NCI-H2227 (cell line): ENCODE data around the gene HSD11B2.

Experiments used
- DNase-seq: peaks from one replicate; lab custom pipeline; 2025; ENCODE audit not compliant: unreplicated experiment; lab: John Stamatoyannopoulos, UW

Gene HSD11B2

DNA sequence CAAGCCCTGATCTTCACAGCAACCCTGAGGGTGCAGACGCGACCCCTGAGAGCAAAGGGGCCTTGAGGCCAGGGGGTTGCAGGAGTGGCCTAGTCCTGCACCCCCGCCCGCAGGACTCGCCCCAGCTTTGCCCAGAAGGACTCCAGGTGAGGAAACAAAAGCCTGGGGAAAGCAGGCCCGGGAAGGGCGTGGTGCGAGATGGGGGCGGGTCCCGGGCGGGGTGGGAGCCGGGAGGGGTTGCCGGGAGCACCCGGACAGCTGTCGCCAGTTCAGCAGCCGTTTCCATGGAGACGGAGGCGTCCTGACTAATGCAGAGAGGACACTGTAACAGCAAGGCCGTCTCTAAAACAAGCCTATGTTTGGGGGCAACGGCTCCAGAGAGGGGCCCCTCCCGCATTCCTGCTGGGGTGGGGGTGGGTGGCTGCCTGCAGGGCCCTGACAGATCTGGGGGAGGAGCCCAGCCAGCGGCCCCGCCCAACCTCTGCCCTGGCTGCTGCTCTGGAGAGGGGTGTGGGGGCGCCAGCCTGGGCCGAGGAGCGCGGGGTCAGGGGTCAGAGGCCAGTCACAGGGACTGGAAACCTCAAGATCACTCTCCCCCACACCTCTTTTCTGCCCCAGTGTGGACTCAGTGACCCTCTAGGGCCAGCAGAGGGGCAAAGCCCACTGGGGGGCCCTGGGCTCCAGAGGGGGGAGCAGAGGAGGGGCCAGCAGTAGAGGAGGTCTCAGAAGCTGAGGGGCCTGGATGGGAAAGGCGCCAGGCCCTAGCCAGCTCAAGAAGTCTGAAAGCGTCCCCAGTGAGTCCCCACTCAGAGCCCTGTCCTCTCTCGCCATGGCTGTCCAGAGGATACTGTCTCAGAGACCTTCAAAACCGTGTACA is 34.5 kb upstream of the HSD11B2 start:
- DNase-seq, result peak; percentile 92

DNA sequence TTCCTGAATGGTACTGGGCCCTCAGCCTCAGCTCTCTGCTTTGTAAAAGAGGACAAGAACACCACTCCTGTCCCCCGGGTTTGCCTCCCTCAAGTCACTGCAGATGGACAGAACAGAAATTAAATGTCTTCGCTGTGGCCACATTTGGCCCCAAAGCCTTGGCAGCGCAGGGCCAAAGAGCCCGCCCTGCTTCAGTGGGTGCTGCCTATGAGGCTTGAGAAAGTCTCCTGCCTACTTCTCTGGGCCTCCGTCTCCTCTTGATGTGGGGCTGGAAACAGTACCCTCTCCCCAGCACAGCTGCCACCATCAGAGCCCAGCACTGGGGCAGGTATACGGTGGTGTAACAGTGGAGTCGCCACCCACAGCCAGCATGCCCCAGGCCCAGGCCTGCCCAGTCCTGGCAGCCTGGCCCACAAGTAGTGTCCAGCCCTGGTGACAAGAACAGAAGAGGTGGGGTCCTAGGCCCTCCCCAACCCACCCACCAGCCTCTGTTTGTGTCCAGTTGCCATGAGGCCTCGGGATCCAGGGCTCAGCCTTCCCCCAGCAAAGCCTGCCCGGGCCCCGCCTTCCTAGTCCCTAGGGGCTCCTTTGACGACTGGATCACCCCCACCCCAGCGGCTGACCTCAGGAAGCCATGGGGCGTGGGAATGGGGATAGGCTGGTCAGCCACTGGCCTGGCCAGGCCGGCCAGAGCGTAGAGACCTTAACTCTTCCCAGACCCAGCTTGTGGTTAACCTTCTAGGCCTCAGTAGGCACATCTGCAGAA is 33.7 kb upstream of the HSD11B2 start:
- no peak for DNase-seq

DNA sequence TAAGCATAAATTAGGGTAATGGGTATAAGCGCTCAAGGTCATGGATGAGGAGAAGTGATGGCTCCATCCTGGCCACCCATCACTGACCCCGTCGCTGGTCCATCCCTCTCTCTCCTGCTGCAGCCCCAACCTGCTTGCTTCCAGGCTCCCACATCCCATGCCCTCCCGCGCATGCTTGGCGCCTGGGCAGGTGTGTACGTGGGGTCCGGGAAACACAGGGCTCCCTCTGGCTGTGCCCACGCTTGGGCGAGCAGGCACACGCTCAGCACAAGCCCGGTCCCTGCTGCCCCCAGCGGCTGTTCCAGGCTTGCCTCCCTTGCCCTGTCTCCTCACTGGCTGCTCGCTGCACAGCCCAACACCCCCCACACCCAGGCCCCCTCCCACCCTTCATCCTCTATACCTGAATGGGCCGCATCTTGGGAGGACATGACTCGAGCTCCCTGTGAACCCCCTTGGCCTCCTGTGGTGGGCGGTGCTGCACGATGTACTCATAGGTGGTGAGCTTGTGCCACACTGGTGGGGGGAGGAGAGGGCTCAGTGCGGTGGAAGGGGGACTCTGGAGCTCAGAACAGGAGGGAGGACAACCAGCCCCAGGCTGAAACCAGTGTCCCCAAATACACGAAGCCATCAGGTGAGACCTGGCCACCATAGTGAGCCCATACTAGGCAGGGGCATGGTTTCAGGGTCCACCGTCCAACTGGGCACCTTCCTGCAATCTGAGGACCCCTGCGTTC is 32.9 kb upstream of the HSD11B2 start:
- DNase-seq, result no peak

DNA sequence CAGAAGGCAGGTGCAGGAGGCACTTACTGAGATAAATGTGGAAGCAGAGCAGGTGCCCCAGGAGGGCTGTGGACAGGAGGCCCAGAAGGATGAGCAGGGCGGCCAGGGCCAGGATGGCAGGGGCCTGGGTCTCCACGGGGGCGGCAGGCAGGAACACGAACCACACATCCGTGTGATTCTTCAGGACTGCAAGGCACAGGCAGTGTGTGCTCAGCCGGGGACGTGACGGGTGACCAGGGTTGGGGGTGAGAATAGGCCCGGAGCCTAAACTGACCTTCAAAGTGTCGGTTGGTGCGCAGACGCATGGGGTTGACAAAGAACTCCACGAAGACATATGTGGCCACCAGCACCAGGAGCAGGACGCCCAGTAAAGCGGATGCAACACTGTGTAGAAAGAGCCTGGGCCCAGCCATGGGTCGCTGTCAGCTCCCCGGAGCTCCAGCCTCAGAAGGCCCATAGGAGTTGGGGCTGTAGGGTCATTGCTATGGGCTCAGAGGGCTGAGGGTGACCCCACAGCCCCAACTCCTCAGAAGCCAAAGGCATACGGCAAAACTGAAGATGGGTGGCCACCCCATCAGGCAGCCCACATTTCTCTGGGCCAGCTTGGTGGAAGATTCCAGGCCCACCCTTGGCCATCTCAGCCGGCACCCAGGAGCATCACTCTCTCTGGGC is 32.2 kb upstream of the HSD11B2 start:
- DNase-seq, result no peak

DNA sequence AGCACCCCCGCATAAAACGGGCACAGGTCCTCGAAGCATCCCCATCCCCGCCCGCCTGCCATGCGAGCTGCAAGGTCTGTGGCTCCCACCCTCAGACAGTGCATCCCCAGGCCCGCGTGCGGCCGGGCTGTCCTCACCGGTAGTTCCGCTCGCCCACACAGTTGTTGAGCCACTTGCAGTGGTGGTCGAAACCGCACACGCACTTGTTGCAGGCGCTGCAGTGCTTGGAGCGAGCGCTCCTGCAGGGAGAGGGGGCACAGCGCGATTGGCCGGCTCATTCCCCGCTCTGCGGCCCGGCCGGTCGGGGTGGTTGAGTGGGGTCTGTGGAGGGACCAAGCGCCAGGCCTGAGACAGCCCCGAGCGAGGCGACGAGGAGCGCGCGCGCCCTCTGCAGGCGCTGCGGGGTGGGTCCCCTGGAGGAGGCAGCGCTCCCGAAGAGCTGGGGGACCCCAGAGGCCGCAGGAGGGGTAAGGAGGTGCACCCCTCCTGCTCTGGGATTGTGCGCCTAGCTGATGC is 31.6 kb upstream of the HSD11B2 start:
- no peak for DNase-seq

DNA sequence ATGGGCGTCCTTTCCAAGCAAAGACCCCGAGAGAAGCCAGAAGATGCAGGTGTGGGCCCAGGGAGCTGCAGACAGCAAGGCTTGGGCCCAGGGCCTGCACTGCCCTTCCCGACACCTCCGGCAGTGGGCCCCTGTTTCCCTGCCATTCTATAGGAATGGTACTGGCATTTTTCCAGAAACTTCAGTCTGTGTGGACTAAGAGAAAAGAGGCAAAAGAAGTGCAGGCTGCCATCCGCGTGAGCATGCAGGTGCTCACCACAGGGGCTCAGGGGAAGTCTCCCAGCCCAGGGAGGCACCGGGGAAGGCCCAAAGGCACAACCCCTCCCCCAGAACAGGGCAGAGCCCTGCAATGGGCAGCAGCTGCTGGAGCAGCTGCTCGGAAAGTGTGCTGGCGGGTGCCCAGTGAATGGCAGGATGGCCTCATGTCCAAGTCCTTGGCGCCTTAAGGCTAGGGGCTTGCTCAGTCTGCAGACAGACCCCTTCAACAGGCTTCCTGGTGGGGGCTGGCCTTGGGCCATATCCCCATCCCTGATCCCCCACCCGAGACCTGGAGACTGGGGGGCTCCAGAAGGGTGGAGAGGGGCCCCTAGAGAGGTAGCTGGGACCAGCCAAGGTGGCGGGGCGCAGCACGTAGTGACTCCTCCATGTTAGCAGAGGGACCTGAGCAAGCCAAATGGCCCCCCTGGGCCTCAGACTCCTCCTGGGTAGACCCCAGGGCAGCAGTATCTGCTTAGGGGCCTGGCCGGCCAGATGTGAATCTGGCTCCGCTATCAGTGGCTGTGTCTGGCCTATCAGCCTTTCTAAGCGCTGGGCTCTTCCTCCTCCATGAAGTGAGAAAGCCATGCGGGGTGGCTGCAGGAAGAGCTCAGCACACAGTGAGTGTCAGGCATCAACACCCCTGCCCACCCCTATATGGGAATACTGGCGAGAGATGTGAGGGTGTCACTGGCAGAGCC is 30.9 kb upstream of the HSD11B2 start:
- no peak for DNase-seq

DNA sequence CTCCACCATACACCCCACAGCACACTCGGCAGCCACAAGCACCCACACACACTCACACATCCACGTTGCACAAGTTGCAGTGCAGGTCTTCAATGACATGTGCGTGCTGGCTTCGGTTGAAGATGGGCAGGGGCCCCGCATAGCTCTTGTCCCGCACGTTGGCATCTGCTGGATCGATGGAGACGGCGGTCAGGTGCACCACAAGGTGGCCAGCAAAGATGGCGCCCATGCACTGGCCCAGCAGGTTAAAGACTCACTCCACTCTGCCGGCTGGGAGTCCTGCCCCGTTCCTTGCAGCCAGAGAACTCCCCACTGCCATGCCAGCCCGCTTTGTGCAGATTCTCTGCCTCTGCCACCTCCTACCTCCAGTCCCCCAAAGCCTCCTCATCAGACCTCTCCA is 30.0 kb upstream of the HSD11B2 start:
- no peak for DNase-seq

DNA sequence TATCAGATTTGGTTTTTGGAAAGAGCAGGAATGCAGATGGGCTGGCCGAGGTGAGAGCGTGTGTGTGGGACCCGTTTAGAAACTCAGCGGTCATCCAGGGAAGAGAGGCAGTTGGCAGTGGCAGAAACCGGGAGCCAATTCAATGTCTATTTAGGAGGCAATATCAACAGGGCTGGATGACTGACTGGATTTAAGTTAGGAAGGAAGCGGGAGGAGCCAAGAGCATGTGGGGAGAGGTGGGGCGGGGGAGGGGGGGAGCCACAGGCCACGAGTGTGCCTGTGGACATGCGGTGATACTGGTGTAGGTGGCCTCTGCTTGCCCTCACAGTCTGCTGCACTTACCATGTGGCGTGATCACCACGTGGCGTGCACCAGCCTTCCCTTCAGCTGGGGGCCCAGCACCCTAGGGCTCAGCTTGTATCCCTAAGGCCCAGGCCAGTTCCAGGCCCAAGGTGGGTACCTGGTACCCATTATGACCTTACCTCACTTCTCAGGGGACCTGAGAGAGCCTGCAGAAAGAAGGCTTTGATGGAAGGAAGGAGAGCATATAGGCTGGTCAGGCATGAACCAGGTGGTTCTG is 26.9 kb upstream of the HSD11B2 start:
- DNase-seq, result no peak

DNA sequence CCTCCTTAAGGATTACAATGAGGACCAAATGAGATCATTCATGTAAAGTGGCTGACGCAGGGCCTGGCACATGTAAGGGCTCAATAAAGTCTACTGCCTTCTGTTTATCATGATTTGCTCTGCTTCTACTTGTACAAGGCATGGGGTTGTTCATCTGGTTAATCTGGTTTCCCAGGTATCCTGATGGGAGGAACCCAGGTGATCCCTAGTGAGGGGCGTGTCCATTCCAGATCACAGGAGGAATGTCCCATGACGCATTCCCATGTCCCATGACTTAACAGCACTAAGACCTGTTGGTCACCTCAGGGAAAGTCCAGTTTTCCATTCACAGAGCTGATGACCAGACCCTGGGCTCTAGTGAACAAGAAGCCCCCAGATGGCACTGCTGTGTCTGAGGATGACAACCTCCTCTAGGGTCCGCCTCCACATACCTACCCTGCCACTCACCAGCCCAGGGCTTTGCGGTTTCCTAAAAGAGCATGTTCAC is 26.1 kb upstream of the HSD11B2 start:
- DNase-seq, result no peak

DNA sequence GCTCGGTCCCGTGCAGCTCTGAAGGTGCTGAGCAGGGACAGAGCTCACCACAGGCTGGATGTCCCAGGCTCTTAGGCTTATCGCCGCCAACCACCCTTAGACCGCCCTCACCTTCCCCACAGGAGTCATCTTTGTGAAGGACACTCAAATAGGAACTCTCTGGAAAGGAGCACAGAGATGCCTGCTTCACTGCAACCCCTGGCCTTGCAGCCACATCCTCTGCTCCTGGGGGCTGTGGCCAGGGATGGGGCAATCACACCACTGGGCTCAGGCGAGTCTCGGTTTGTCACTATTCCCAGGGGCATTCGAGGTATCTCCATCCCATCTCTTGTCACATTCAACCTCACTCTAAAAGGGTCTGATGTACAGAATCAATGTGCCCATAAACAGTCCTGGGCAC is 25.6 kb upstream of the HSD11B2 start:
- DNase-seq, result no peak

DNA sequence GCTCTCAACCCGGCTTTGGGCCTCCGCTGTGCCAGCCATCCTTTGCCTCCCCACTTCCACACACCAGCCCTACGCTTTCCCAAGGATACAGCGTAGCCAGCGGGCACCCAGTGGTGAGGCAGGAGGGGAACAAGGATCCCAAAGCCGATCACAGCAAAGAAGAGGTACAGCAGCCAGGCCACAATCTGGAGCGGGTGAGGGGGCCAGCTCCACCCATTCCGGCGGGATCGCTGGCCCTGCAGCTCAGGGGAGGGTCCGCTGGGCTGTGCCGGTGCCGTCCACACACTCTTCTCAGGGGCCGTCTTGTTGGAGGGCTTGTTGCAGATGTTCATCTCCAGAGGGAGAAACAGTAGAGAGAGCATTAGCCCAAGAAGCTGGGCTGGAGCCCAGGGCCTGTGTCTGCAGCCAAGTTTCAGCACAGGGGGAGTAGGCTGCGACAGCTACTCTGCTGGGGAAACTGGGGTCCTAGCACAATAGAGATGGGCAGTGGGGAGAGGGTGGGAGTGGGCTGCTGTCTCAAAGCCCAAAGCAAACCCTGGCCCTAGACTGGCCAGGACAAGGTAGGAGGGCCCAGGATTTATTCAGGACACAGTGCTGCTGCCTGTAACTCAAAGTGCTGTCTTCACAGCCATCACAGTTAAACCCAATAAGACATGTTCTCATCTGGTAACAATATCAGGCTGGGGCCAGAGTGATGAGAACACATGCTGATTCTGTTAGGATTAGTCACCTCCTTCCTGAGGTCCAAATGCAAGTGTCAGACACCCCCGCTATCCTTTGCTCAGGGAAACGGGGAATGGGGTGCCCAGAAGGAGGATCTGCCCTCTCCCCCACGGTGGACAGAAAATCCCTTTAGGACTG is 24.6 kb upstream of the HSD11B2 start:
- no peak for DNase-seq

DNA sequence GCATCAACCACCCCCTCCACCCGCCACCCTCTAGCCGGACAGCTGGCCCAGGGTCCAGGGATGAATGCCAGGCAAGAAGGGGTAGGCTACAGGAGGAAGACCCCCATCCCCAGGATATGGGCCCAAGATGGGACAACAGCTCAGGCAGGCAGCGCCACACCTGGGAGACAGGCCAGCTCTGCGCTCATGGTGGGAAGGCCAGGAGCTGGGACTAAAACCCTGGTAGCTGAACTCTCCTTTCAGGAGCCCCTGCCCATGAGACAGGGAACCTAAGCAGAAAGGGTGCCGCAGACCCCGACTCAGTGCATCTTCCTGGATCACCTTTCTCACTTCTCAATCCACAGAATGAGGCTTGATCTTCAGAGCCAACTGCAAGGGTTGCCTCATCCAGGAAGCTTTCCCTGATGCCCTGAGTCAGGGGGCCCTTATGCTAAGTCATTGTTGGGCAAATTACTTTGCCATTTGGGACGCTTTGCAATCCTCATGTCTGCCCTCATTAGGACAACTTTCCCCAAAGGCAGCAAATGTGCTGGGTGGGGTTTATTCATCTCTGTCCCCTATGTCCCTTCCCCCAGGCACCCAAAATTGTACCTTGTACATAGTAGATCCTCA is 23.6 kb upstream of the HSD11B2 start:
- DNase-seq, result no peak

DNA sequence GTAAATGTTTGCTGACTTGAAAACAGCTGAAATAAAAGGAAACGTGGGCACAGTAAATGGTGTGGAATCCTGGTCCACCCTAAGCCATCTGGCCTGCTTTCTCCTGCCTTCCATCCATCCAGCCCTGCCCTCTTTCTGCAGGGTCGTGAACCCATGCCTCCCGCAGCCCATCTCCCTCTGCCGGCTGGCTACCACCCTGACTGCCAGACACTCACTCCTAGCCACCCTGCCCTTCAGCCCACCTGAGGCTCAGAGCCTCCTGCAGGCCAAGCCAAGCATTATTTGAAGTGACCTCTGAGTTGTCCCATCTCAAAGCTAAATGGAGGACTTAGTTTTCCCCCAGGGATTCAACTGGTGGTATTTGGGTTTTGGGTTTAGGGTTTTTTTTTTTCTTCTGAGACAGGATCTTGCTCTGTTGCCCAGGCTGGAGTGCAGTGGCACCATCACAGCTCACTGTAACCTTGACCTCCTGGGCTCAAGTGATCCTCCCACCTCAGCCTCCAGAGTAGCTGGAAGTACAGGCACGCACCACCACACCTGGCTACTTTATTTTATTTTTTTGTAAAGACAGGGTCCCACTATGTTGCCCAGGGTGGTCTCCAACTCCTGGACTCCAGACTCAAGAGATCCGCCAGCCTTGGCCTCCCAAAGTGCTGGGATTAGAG is 23.0 kb upstream of the HSD11B2 start:
- DNase-seq, result no peak

DNA sequence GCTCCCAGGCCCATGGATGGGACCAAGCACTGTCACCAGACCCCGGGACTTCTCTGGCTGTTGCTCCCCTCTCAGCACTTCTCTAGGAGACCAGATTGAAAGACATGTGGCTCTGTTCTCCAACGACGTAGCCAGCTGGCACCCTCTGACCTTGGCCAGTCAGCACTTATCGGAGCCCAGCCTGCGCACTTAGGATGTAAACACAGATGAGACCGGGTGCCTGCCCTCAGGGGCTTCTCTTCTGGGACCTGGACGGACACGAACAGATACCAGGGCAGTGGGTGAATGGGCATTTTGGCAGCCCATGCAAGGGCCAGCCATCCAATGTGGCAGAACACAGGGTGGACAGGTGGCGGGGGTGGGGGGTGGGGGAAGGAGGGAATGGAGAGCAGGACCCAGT is 21.3 kb upstream of the HSD11B2 start:
- no peak for DNase-seq

DNA sequence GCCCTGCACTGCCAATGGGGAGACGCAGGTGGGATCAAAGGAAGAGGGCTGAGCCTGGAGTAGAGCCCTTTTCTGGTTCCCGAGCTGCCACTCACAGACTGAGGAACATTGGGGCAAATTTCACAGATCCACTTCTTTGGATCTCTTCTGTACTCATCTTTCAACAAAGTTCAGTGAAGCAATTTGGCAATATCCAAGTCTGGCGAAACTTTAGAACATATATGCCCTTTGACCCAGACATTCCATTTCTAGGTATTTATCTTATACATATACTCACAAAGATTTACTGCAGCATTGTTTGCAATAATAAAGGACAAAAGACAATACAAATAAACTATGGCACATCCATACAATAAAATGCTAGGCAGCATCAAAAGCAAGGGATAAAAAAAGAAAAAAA is 19.6 kb upstream of the HSD11B2 start:
- no peak for DNase-seq

DNA sequence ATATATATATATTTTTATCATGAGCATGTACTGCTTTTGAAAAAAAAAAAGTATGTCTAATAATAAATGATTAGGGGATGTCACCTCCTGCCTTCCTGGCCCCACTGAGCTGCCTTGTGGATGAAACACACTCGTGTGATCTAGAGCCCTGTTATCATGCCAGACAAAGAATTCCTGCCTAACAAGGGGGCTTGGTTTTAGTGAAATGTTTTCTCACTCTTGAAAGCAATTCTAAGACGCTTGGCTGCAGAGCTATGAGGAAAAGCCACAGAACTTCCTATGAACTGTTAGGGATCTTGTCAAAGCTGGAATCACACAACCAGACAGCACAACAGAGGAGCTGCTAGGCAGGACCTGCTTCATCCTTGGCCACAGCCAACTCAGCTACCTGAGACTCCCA is 18.6 kb upstream of the HSD11B2 start:
- DNase-seq, result no peak
